Neuron (in vitro differentiated cells): Measurements from ENCODE around the gene GABBR2.
"Not testable (repeated sequence)": the region's sequence is repeated elsewhere in the genome, so short reads cannot be mapped to it uniquely, and the experiment has no call there.

Experiments used
- H2AFZ ChIP-seq: one replicate; pipeline ENCODE4 v1.6.1; 2013; ENCODE audit warnings: low read depth, mild to moderate bottlenecking, inconsistent platforms, low read length, moderate library complexity
- H3K27me3 ChIP-seq: one replicate; pipeline ENCODE4 v1.6.1; 2013; ENCODE audit warnings: low read length; ENCODE audit not compliant: insufficient read depth
- H3K36me3 ChIP-seq: one replicate; pipeline ENCODE4 v1.6.1; 2013; ENCODE audit warnings: low read length; ENCODE audit not compliant: insufficient read depth
- H3K4me1 ChIP-seq: one replicate; pipeline ENCODE4 v1.6.1; 2013; ENCODE audit warnings: low read length; ENCODE audit not compliant: insufficient read depth
- H3K4me3 ChIP-seq: 2 replicates; pipeline ENCODE4 v1.5.1; 2013; ENCODE audit warnings: mild to moderate bottlenecking, low read length, moderate library complexity
- H3K9me3 ChIP-seq: one replicate; pipeline ENCODE4 v1.6.1; 2013; ENCODE audit warnings: low read length

GABBR2 gene

GRCh38 chr9:98690686-98691085 lies 18.0 kb downstream of the GABBR2 start:
- H3K27me3 ChIP-seq = peaks cover 17% of the 10 kb centered on the region
- no peaks in the 10 kb centered on the region for H3K36me3 ChIP-seq
- no peak overlapping the region for H2AFZ ChIP-seq

GRCh38 chr9:98688710-98689495 lies 19.8 kb downstream of the GABBR2 start:
- H3K36me3 ChIP-seq = no peaks in the 10 kb centered on the region
- no peaks in the 10 kb centered on the region for H3K9me3 ChIP-seq
- H2AFZ ChIP-seq = no peak overlapping the region
- peaks cover 13% of the 10 kb centered on the region for H3K27me3 ChIP-seq
- H3K4me1 ChIP-seq = no peaks in the 10 kb centered on the region
- H3K4me3 ChIP-seq = no peak overlapping the region

More at GRCh38 chr9:98690686-98691085, 18.0 kb downstream of the GABBR2 start:
- Histone ChIP-seq H3K4me1 (no peaks in the 10 kb centered on the region), H3K9me3 (no peaks in the 10 kb centered on the region), H3K4me3 (no peak overlapping the region)

DNA sequence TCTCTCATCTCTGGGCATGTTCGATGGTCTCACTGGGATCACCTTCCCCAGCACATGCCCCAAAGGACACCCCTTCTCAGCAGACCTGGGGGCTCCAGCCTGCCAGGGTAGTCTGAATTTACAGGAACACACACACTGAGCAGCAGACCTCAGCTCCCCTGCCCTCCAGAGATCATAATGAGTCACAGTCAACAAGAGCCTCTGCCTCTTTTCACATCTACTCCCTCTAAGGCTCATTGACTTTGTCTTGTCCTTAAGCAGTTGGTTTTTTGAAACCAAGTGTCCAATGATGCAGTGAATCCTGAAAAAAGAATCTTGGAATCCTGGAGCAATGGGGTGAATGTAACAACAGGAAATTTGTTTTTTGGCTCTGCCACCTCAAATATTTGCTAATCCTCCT lies 20.8 kb downstream of the GABBR2 start:
- no peaks in the 10 kb centered on the region for H3K4me1 ChIP-seq
- no peaks in the 10 kb centered on the region for H3K9me3 ChIP-seq
- H3K36me3 ChIP-seq = no peaks in the 10 kb centered on the region
- no peak overlapping the region for H2AFZ ChIP-seq
- H3K4me3 ChIP-seq = no peak overlapping the region
- peaks cover 10% of the 10 kb centered on the region for H3K27me3 ChIP-seq

DNA sequence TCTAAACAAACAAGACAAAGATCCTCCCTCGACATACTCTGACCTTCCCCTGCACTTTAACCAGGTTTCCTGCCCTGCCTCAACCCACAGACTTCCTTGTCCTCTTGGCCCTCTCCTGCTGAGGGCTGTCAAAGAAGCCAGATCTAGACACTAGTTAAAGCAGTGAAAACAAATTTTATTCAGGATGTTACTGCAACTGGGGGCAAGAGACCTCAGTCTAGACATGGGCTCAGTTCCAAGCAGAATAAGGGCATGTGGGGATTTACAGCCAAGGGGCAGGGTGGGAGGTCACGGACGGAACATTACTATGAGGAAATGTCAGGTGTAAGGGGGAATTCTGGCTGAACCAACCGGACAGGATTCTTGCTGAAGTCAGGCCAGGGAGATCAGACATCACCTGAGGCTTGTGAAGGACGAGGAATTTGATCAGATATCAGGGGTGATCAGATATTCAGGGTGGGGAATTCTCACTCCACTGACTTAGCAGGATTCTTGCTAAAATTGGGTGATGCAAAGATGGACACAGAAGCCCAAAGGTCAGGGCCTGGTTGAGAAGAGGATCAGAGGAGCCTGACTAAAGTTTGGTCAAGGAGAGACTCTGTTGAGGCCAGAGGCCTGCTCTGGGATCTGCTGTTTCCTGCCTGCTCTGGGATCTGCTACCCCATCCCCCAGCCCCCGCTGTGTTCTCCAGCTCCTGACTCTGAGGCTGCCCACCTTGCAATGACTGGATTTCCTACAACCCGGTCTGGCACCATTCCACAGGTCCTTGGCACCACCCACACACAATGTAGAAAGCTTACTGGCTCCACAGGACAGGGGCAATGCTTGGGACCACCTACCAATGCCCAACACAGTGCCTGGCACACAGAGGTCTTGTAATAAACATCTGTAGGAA lies 21.5 kb downstream of the GABBR2 start:
- H3K36me3 ChIP-seq = no peaks in the 10 kb centered on the region
- H3K9me3 ChIP-seq = no peaks in the 10 kb centered on the region
- H3K27me3 ChIP-seq = peaks cover 10% of the 10 kb centered on the region
- H3K4me1 ChIP-seq = no peaks in the 10 kb centered on the region
- H3K4me3 ChIP-seq = no peak overlapping the region
- H2AFZ ChIP-seq = no peak overlapping the region

DNA sequence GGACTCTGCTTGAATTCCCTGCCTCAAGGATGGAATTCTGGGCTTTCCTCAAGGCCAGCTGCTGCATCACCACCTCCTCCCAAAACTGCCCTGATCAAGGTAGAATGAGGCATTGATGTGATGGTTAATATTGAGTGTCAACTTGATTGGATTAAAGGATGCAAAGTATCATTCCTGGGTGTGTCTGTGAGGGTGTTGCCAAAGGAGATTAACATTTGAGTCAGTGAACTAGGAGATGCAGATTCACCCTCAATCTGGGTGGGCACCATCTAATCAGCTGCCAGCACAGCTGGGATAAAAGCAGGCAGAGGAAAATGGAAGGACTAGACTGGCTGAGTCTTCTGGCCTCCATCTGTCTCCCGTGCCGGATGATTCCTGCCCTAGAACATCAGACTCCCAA lies 23.9 kb downstream of the GABBR2 start:
- not testable (repeated sequence) for H3K4me3 ChIP-seq, H3K36me3 ChIP-seq

GRCh38 chr9:98678244-98678842 lies 30.4 kb downstream of the GABBR2 start:
- no peak overlapping the region for H2AFZ ChIP-seq
- no peaks in the 10 kb centered on the region for H3K27me3 ChIP-seq
- H3K36me3 ChIP-seq = no peaks in the 10 kb centered on the region
- H3K4me1 ChIP-seq = no peaks in the 10 kb centered on the region
- no peaks in the 10 kb centered on the region for H3K9me3 ChIP-seq
- no peak overlapping the region for H3K4me3 ChIP-seq

More for the DNA sequence above, 23.9 kb downstream of the GABBR2 start:
- not testable (repeated sequence) for H3K4me1 ChIP-seq, H3K27me3 ChIP-seq, H2AFZ ChIP-seq, H3K9me3 ChIP-seq

GRCh38 chr9:98673681-98674080 lies 35.1 kb downstream of the GABBR2 start:
- Histone ChIP-seq H3K4me1 (no peaks in the 10 kb centered on the region), H3K9me3 (no peaks in the 10 kb centered on the region), H3K36me3 (no peaks in the 10 kb centered on the region), H2AFZ (no peak overlapping the region), H3K27me3 (no peaks in the 10 kb centered on the region), H3K4me3 (no peak overlapping the region)

GRCh38 chr9:98667005-98667640 lies 41.6 kb downstream of the GABBR2 start:
- no peak overlapping the region for H2AFZ ChIP-seq
- no peak overlapping the region for H3K4me3 ChIP-seq
- no peaks in the 10 kb centered on the region for H3K36me3 ChIP-seq
- H3K27me3 ChIP-seq = no peaks in the 10 kb centered on the region
- H3K4me1 ChIP-seq = no peaks in the 10 kb centered on the region
- H3K9me3 ChIP-seq = no peaks in the 10 kb centered on the region

DNA sequence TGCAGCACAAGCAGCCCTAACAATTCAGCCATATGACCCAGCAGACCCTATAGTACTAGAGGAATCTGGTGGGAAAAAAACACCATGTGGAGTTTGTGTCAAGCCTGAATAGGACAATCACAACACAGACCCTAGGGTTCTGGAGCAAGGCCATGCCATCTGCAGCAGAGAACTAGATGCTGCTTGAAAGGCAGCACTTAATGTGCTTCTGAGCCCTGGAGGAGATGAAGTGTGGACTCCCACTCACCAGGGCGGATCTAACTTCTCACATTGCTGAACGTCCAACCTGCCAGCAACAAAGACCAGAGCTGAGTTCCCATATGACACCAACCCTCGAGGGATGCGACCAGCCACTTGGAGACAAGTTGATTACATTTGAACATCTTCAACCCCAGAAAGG lies 43.2 kb downstream of the GABBR2 start:
- no peaks in the 10 kb centered on the region for H3K9me3 ChIP-seq
- no peaks in the 10 kb centered on the region for H3K4me1 ChIP-seq
- H3K27me3 ChIP-seq = no peaks in the 10 kb centered on the region
- H2AFZ ChIP-seq = no peak overlapping the region
- no peaks in the 10 kb centered on the region for H3K36me3 ChIP-seq
- no peak overlapping the region for H3K4me3 ChIP-seq

DNA sequence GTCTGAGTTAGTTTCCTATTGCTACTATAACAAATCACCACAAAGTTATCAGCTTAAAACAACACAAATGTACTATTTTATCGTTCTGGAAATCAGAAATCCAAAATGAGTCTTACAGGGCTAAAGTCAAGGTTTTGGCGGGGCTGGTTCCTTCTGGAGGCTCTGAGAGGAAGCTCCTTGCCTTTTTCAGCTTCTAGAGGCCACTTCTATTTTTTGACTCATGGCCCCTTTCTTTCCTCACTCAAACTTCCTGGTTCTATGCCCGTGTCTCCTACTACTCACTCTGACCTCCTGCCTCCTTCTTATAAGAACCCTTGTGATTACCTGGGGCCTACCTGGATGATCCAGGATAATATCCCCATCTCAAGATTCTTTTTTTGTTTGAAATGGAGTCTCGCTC lies 48.2 kb downstream of the GABBR2 start:
- H3K4me1 ChIP-seq = no peaks in the 10 kb centered on the region
- no peaks in the 10 kb centered on the region for H3K27me3 ChIP-seq
- no peak overlapping the region for H3K4me3 ChIP-seq
- H3K9me3 ChIP-seq = no peaks in the 10 kb centered on the region
- no peaks in the 10 kb centered on the region for H3K36me3 ChIP-seq
- no peak overlapping the region for H2AFZ ChIP-seq

DNA sequence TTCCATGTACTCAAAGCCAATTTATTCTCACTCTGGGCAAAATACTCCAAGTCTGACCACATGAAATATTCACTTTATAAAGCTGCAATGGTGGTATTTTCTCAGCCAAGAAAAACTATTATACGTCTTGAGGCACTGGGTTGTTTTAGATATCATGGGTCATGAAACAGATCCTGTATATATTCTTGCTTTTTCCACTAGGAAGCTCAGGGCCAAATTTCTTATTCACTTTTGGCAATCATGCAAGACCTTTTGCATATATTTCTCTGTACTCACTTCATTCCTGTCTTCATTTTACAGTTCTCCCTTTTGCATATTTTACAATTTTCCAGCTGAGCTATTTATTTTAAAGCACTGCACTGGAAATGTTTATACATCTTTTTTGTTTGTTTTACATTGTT lies 49.8 kb downstream of the GABBR2 start:
- Histone ChIP-seq H3K27me3 (no peaks in the 10 kb centered on the region), H3K9me3 (no peaks in the 10 kb centered on the region), H3K4me3 (no peak overlapping the region), H3K36me3 (no peaks in the 10 kb centered on the region), H3K4me1 (no peaks in the 10 kb centered on the region), H2AFZ (no peak overlapping the region)

DNA sequence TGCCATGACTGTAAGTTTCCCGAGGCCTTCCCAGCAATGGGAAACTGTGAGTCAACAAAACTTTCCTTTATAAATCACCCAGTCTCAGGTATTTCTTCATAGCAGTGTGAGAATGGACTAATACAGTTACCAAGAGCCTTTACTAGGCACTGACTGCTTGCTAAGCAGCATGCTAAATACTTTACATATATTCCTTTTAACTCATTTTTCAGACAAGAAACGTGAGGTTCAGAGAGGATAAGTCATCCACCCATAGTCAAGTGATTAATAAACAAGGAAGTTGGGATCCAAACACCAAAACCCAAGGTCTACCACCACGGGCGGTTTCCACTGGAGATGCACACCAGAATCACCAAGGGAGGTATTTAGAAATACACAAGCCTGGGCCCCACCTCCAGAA lies 50.8 kb downstream of the GABBR2 start:
- no peaks in the 10 kb centered on the region for H3K4me1 ChIP-seq
- no peak overlapping the region for H3K4me3 ChIP-seq
- no peaks in the 10 kb centered on the region for H3K36me3 ChIP-seq
- H3K27me3 ChIP-seq = no peaks in the 10 kb centered on the region
- no peak overlapping the region for H2AFZ ChIP-seq
- H3K9me3 ChIP-seq = no peaks in the 10 kb centered on the region

DNA sequence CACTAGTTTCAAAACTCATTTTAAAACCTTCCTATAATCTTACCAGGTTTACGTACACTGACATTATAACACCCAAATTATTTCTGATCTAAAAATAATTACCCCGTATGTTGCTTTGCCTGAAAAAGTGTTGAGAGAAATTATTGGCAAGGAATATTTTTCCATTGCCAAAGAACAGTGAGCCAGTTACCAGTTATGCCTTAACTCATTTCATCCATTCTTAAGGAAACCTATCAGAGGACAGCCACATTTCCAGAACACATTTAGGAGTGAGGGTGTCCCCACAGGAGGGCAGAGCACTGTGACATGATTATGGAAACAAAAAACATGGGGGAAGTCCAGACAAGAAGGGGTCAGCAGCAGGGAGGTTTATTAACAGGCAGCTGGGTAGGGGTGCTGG lies 52.2 kb downstream of the GABBR2 start:
- Histone ChIP-seq H3K36me3 (no peaks in the 10 kb centered on the region), H2AFZ (no peak overlapping the region), H3K9me3 (no peaks in the 10 kb centered on the region), H3K4me1 (no peaks in the 10 kb centered on the region), H3K27me3 (no peaks in the 10 kb centered on the region), H3K4me3 (no peak overlapping the region)
